Posterior vena cava (tissue), 2 donors: ENCODE results near the gene SLC6A8. TPM values are rescaled to one million over a fixed set of nuclear protein-coding genes. Genes with fewer than 3 reads are reported as not detected.
"Not testable (repeated sequence)": the region's sequence is repeated elsewhere in the genome, so short reads cannot be mapped to it uniquely, and the experiment has no call there.

ENCODE experiments used
- DNase-seq: peaks from one replicate; pipeline ENCODE4 v3.0.0-alpha.2; 2020; ENCODE audit warnings: low spot score
- intact Hi-C, 2 donors: fragments of 100-400 bp; cut with DNase I; formaldehyde crosslinking; loops; one replicate each; pipeline versions ENCODE4 v1.14.1 to v1.14.2; 2022 to 2023
- total RNA-seq, 2 donors: library from RNA; stranded (reverse); fragmentation: NEBNext Ultra II Directional; extraction: Animal tissue kit (Norgen Biotek cat#: 25700); gene quantifications; one replicate each; pipeline ENCODE4 v1.2.1, GENCODE V29; 2021
- donor health status: DM: yes; HTN: yes; CAD: no.
- donor health status: DM: yes; HTN: yes; CAD: no.

SLC6A8 gene
- total RNA-seq, 2 donors from 2014 or later, result 33.5 to 42.3 TPM

DNA sequence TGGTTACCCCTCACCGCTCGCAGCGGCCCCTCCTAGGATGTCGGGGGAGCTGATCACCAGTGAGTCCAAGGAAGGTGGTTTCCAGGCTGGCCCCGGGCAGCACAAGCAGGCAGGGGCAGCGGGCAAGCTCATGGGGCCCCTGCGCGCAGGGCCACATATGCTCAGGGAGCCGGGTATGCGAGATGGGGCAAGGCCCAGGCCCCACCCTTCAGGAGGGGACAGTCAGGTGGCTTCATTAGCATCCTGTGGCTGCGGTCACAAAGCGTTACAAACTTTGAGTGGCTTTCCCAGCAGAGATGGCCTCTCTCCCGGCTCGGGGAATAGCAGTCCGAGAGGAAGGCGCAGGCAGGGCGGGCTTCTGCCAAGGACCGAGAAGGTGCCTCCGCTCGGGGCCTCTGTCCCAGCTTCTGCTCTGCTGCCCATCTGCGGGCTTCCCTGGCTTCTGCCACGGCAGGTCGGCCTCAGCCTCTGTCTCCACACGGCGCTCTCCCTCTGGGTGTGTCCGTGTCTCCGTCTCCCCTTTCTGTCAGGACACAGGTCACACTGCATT, 50.4 kb downstream of the SLC6A8 start:
- intact Hi-C loops, result no loop called here
- DNase-seq, result no peak

DNA sequence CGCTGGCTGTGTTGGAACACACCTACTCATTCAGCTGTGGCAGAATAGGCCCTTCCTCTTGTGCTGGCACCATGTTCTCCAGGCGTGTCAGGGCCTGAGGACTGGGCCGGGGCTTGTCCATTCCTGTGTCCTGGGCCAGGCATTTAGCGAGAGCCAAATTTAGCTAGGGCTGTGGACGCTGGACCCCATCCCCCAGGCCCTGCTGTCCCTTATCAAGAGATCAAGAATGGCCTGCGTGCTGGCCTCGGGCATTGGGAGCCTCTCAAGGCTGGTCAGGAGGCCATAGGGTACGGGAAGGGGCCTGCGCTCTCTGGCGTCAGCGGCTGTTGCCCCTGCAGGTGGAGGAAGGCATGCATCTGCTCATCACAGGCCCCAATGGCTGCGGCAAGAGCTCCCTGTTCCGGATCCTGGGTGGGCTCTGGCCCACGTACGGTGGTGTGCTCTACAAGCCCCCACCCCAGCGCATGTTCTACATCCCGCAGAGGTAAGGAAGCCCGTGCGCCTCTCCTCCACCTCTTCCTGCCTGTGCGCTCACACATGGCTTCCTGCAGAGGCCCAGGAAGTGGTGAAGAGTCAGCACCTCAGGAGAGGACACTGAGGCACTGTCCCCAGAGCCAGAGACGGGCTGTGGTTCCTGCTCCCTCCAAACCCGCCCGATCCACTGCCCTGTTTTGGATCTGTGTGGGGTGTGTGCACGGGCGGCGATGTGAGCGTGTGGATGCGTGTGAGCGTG, 52.2 kb downstream of the SLC6A8 start:
- intact Hi-C loops, result no loop called here
- no peak for DNase-seq

DNA sequence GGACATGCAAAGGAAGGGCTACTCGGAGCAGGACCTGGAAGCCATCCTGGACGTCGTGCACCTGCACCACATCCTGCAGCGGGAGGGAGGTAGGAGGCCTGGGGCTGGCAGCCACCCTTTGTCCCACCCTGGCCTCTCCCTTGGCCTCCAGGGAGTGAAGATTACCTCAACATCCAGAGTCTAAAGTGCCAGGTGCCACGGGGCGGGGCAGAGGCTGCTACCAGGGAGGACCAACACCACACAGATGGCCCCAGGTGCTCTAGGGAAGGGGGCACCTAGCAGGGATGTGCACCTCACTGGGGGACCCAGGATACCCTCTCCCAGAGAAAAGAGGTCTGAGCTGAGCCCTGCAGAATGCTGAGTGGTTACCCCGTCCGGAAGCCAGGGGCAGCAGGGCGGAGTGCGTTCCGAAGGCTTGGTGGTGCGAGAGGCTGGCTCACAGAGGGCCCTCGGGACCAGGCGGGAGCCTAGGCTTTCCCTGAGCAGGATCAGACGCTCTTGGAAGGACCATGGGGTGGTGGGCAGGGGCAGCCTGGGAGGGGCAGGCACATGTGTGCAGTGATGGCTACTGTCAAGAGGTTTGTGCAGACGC, 53.0 kb downstream of the SLC6A8 start:
- no peak for DNase-seq
- intact Hi-C loops, result no loop called here

DNA sequence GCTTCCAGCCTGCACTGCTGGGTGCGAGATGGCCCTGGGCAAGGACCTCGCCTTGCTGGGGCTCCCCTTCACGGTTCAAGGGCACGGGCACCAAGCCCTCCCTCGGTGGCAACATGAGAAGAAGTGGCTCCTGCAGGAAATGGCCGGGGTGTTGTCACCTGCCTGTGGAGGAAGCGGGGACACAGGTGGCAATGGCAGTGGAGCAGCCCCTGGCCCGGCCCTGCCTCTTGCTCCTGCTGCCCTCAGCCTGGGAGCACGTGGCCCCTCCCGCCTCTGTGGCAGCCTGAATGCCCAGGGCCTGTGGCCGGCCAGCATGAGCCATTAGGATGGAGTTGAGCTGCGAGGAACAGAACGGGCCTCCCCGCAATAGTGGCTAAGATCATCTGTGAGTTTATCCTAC, 53.7 kb downstream of the SLC6A8 start:
- DNase-seq, result no peak
- intact Hi-C loops, result no loop called here

DNA sequence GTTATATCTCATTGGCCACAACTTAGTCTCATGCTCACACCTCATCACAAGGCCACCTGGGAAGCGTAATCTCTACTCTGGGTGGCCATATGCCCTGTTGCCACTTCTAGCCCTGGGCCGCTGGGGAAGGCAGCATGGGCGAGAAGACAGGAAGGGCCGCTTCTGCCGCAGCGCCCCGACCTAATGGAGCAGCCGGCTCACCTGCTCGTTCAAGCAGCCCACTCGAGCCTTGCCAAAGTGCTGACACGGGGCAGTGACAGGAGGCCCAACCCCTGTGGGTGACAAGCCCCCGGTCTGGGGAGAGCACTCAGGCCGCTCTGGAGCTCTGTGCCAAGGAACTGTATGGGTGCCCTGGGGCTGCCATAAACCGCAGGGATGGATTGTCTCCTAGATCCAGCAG, 54.4 kb downstream of the SLC6A8 start:
- DNase-seq, intact Hi-C loops: not testable (repeated sequence)

DNA sequence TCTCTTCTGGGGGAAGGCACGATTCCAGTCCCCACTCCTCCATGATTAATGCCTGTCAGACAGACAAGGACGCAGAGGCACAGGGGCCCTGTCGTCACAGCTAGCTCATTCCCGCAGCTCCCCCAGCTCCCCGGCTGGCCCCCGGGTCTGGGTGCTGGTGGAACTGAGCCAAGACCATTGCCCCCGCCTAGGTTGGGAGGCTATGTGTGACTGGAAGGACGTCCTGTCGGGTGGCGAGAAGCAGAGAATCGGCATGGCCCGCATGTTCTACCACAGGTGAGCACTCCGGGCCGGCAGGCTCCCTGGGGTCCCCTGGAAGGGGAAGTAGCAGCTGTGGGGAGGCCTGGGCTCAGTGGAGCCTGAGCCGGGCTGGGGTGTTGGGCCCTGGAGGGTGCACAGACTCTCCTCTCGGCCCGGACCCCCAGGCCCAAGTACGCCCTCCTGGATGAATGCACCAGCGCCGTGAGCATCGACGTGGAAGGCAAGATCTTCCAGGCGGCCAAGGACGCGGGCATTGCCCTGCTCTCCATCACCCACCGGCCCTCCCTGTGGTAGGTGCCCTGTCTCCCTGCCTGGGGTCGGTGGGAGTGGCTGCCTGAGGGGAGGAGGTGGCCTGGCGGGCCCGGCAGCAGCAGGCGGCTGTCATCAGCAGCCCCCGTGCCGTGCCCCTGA, 55.2 kb downstream of the SLC6A8 start:
- DNase-seq, intact Hi-C loops: not testable (repeated sequence)

DNA sequence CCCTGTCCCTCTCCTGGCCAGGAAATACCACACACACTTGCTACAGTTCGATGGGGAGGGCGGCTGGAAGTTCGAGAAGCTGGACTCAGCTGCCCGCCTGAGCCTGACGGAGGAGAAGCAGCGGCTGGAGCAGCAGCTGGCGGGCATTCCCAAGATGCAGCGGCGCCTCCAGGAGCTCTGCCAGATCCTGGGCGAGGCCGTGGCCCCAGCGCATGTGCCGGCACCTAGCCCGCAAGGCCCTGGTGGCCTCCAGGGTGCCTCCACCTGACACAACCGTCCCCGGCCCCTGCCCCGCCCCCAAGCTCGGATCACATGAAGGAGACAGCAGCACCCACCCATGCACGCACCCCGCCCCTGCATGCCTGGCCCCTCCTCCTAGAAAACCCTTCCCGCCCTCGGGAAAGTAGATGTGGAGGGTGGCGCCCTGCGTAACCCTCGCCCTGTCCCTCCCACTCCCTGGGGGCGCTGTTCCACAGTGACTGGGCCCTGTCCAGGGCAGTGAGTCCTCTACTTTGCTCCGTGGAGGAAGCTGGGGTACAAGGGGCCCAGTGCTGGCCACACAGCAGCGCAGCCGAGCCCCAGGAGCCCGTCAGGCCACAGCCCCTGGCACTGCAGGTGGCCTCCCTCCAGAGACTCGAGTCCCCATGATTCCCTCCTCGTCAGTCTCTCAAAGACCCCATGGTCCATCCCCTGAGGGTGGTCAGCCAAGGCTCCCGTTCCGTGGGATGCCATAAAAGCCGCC, 55.9 kb downstream of the SLC6A8 start:
- DNase-seq, intact Hi-C loops: not testable (repeated sequence)

DNA sequence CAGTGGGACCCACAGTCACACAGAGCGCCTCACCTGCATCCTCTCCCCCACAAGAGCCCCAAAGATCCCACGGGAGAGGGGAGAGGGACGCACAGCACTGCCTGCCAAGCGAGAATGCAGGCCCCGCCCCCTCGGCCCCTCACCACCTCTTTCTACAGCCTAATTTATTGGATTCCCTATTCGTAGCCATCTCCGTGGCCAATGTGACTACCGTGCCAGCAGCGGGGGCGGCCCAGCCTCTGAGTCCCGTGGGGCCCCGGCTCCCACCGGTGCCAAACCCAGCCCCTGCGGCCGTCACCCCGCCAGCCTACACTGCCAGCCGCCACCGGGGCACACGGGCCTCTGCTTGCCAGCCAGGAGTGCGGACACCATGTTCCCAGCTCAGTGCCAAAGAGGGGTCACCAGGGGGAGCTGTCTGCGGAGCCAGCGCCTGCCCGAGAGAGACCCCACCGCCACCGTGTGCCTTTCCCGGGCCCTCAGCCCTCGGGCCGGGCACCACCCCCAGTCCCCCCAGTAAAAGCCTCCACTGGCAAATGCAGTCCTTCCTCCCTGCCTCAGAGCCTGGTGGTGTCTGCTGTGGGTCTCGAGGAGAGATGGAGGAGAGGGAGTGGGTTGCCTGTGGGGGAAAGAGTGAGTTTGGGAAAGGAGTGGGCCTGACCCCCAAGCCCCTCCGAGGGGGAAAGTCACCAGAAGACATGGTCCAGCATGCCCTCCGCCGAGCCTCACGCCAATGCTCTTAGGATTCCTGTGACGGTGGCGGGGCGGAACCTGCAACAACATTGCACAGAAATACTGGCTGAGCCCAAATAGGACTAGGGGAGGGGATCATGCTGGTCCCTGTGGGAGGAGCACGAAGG, 56.7 kb downstream of the SLC6A8 start:
- intact Hi-C loops, result no loop called here

DNA sequence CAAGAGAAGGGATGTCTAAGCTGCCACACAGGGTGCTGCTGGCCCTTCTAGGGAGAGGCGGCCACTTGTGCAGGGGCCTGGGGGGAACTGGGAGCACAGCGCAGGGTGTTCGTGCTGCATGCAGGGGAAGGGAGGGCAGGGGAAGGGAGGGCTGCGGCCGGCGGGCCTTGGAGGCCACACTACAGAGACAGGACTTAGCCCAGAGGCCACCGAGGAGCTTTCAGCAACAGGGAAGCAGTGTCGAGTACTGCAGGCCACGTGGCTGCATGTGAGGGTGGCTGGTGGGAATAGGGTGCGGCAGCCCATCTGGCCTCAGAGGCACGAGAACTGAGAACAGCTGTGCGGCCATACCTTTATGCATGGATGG, 57.3 kb downstream of the SLC6A8 start:
- intact Hi-C loops, DNase-seq: not testable (repeated sequence)

More for the DNA sequence above, 56.7 kb downstream of the SLC6A8 start:
- no peak for DNase-seq

Other genes with a start within 250 kb of the SLC6A8 start
- gene TREX2, start 241.9 kb upstream of the SLC6A8 start, total RNA-seq, result 1 to 10 TPM in 1 of 2 donors, under 1 TPM in 1; 0.48 to 1.9 TPM
- 10 to 100 TPM; 23.5 to 30.1 TPM for gene HAUS7, start 217.3 kb upstream of the SLC6A8 start, total RNA-seq
- 100 to 1,000 TPM; 392 to 743 TPM for gene BGN, start 192.9 kb upstream of the SLC6A8 start, total RNA-seq
- gene ATP2B3, start 170.3 kb upstream of the SLC6A8 start, total RNA-seq, result under 1 TPM in 1 of 2 donors, not detected in 1; 0.19 TPM
- gene CCNQ, start 88.8 kb upstream of the SLC6A8 start, total RNA-seq, result 10 to 100 TPM; 15.8 to 21.7 TPM
- gene DUSP9, start 40.7 kb upstream of the SLC6A8 start, total RNA-seq, result not detected
- 10 to 100 TPM; 41.1 to 58.9 TPM for gene PNCK, start 14.1 kb upstream of the SLC6A8 start, total RNA-seq
- gene BCAP31, start 36.5 kb downstream of the SLC6A8 start, total RNA-seq, result 100 to 1,000 TPM; 129 to 133 TPM
- 10 to 100 TPM; 14.7 to 22.6 TPM for gene ABCD1, start 36.9 kb downstream of the SLC6A8 start, total RNA-seq
- gene PLXNB3, start 76.3 kb downstream of the SLC6A8 start, total RNA-seq, result 10 to 100 TPM; 16.8 to 19.1 TPM
- gene SRPK3, start 93.1 kb downstream of the SLC6A8 start, total RNA-seq, result 1 to 10 TPM; 5.4 to 9.8 TPM
- 10 to 100 TPM; 43.9 to 44.1 TPM for gene IDH3G, start 106.4 kb downstream of the SLC6A8 start, total RNA-seq
- 100 to 1,000 TPM; 164 to 225 TPM for gene SSR4, start 106.7 kb downstream of the SLC6A8 start, total RNA-seq
- gene PDZD4, start 142.6 kb downstream of the SLC6A8 start, total RNA-seq, result 10 to 100 TPM; 21.0 to 22.9 TPM
- gene L1CAM, start 198.2 kb downstream of the SLC6A8 start, total RNA-seq, result 1 to 10 TPM; 3.8 to 4.4 TPM
- 1 to 10 TPM; 1.4 to 2.0 TPM for gene AVPR2, start 216.7 kb downstream of the SLC6A8 start, total RNA-seq
- 10 to 100 TPM; 36.3 to 47.1 TPM for gene ARHGAP4, start 238.3 kb downstream of the SLC6A8 start, total RNA-seq
- gene NAA10, start 247.1 kb downstream of the SLC6A8 start, total RNA-seq, result 10 to 100 TPM; 69.4 to 75.4 TPM